GM23248 (cell line): Measurements from ENCODE around the gene CUL1.

Experiments used
- EZH2 ChIP-seq: fragments of 200-600 bp; sonication (generic); IDR thresholded peaks from 2 replicates; pipeline ENCODE4 v1.6.1; 2018; ENCODE audit warnings: antibody characterized with exemption, mild to moderate bottlenecking; ENCODE audit not compliant: insufficient read depth, poor library complexity, severe bottlenecking
- EZH2phosphoT487 ChIP-seq: fragments of 200-600 bp; sonication (generic); IDR thresholded peaks from 2 replicates; pipeline ENCODE4 v1.6.1; 2018; ENCODE audit warnings: antibody characterized with exemption, moderate library complexity, mild to moderate bottlenecking, low read depth; ENCODE audit not compliant: insufficient read depth

DNA sequence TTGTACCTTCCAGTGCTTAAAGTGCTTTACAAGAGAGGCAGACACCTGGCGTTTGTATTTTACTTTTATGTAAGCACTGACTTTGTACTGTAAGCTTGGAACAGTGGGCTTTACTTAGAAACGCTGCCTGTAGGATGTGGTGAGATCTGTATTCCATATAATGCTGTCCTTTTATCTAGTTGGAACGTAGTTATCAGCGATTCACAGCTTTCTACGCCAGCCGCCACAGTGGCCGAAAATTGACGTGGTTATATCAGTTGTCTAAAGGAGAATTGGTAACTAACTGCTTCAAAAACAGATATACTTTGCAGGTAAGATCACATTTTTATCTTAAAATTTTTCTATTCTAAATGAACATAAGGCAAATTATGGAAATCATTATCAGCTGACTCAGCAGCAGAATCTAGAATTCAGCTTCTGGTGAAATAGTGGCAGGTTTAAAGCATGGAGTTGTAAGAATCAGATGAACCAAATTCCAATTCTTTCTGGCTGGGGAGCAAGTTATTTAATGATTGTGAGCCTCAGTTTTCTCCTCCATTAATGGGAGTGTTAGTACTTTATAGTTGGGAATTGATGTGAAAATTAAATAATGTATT is 91.5 kb downstream of the CUL1 start:
- no peak for TF ChIP-seq EZH2
- TF ChIP-seq EZH2phosphoT487, result no peak
